Trophoblast cell (in vitro differentiated cells and primary cell): ENCODE results near the gene PYGO1.

Experiments
- DNase-seq, 2 donors: peaks; one replicate each; pipeline ENCODE4 v3.0.0-alpha.2; 2016
- H2AFZ ChIP-seq: 2 replicates; pipeline ENCODE4 v1.6.1; 2013; ENCODE audit warnings: low read length, moderate library complexity, mild to moderate bottlenecking; ENCODE audit not compliant: insufficient read depth, poor library complexity
- H2AK5ac ChIP-seq: 2 replicates; pipeline ENCODE4 v1.6.1; 2013; ENCODE audit warnings: mild to moderate bottlenecking, low read length
- H2BK120ac ChIP-seq: 2 replicates; pipeline ENCODE4 v1.6.1; 2013; ENCODE audit warnings: low read length, mild to moderate bottlenecking, moderate library complexity; ENCODE audit not compliant: insufficient read depth, poor library complexity
- H2BK12ac ChIP-seq: 2 replicates; pipeline ENCODE4 v1.6.1; 2013; ENCODE audit warnings: mild to moderate bottlenecking, low read length, moderate library complexity
- H2BK5ac ChIP-seq: 2 replicates; pipeline ENCODE4 v1.6.1; 2013; ENCODE audit warnings: low read length, low read depth, moderate library complexity, mild to moderate bottlenecking; ENCODE audit not compliant: poor library complexity
- H3K14ac ChIP-seq: 2 replicates; pipeline ENCODE4 v1.6.1; 2013; ENCODE audit warnings: mild to moderate bottlenecking, low read length
- H3K18ac ChIP-seq: 2 replicates; pipeline ENCODE4 v1.6.1; 2013; ENCODE audit warnings: mild to moderate bottlenecking, low read length
- H3K23ac ChIP-seq: 2 replicates; pipeline ENCODE4 v1.6.1; 2013; ENCODE audit warnings: low read length
- H3K27ac ChIP-seq: 2 replicates; pipeline ENCODE4 v1.5.1; 2013; ENCODE audit warnings: low read depth, mild to moderate bottlenecking, inconsistent platforms, low read length, moderate library complexity
- H3K27me3 ChIP-seq: 2 replicates; pipeline ENCODE4 v1.6.1; 2013; ENCODE audit warnings: inconsistent platforms, mild to moderate bottlenecking, low read length, moderate library complexity; ENCODE audit not compliant: insufficient read depth
- H3K36me3 ChIP-seq, 2 experiments: 1 replicate in 1 of 2; 2 replicates in 1 of 2; pipeline ENCODE4 v1.6.1; 2013; ENCODE audit warnings: low read length in 2 of 2, mild to moderate bottlenecking in 2 of 2, moderate library complexity in 1 of 2; ENCODE audit not compliant: insufficient read depth in 2 of 2, control insufficient read depth in 1 of 2
- H3K4ac ChIP-seq: 2 replicates; pipeline ENCODE4 v1.6.1; 2013; ENCODE audit warnings: low read depth, mild to moderate bottlenecking, low read length, moderate library complexity
- H3K4me1 ChIP-seq, 2 experiments: 1 replicate in 1 of 2; 2 replicates in 1 of 2; pipeline ENCODE4 v1.6.1; 2013; ENCODE audit warnings: low read length in 2 of 2, mild to moderate bottlenecking in 2 of 2, moderate library complexity in 1 of 2; ENCODE audit not compliant: insufficient read depth in 2 of 2, control insufficient read depth in 1 of 2
- H3K4me2 ChIP-seq: 2 replicates; pipeline ENCODE4 v1.6.1; 2013; ENCODE audit warnings: inconsistent platforms, mild to moderate bottlenecking, low read length, moderate library complexity
- H3K4me3 ChIP-seq: 2 replicates; pipeline ENCODE4 v1.5.1; 2013; ENCODE audit warnings: mild to moderate bottlenecking, low read depth, low read length, inconsistent platforms
- H3K79me1 ChIP-seq: one replicate; pipeline ENCODE4 v1.6.1; 2013; ENCODE audit warnings: low read length
- H3K79me2 ChIP-seq: 2 replicates; pipeline ENCODE4 v1.6.1; 2013; ENCODE audit warnings: low read length, mild to moderate bottlenecking; ENCODE audit not compliant: control insufficient read depth, insufficient read depth, poor library complexity
- H3K9ac ChIP-seq: 2 replicates; pipeline ENCODE4 v1.6.1; 2013; ENCODE audit warnings: mild to moderate bottlenecking, low read length
- H3K9me3 ChIP-seq: 2 replicates; pipeline ENCODE4 v1.6.1; 2013; ENCODE audit warnings: low read depth, mild to moderate bottlenecking, control low read depth, inconsistent platforms, low read length; ENCODE audit not compliant: insufficient read depth
- H4K12ac ChIP-seq: 2 replicates; pipeline ENCODE4 v1.6.1; 2013; ENCODE audit warnings: low read depth, mild to moderate bottlenecking, low read length, moderate library complexity
- H4K8ac ChIP-seq: 2 replicates; pipeline ENCODE4 v1.6.1; 2013; ENCODE audit warnings: low read depth, mild to moderate bottlenecking, low read length, moderate library complexity
- H4K91ac ChIP-seq: one replicate; pipeline ENCODE4 v1.6.1; 2013; ENCODE audit warnings: low read depth, mild to moderate bottlenecking, low read length, moderate library complexity
- WGBS: extraction: QIAGEN DNeasy Blood & Tissue Kit; methylation state at CpG from one replicate; pipeline ENCODE4 v1.1.7; 2013; ENCODE audit warnings: missing lambda C conversion rate; ENCODE audit not compliant: insufficient read length, insufficient coverage; ENCODE audit errors: extremely low coverage; 5-methylcytosine and 5-hydroxymethylcytosine counted together

Gene PYGO1

DNA sequence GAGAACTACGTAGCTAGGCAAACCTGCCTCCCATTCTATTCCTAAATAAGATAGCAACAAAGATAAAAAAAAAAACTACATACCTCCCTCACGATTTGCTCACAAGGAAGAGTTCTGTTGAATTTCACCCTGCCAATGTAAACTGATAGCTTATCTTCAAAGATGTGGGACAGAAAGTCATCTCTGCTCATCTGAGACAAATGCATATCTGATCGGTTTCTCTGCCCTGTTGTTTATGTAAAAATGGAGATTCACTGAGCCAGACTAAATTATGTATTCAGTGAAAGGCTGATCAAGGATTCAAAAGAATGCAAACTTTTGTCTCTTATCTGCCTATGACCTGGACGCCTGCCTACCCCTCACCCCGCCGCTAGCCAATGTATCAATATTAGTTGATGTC is 11.2 kb downstream of the PYGO1 start:
- no peak overlapping the region for H3K18ac ChIP-seq
- H3K4ac ChIP-seq = no peak overlapping the region
- no peak overlapping the region for H2AFZ ChIP-seq
- no peak overlapping the region for H3K27ac ChIP-seq
- no peaks in the 10 kb centered on the region for H3K27me3 ChIP-seq
- H3K79me1 ChIP-seq = no peaks in the 10 kb centered on the region
- no peak overlapping the region for H2BK5ac ChIP-seq
- no peak overlapping the region for H3K23ac ChIP-seq
- no peak overlapping the region for H4K12ac ChIP-seq
- no peak overlapping the region for H3K4me3 ChIP-seq
- H4K8ac ChIP-seq = no peak overlapping the region
- H2BK12ac ChIP-seq = no peak overlapping the region
- no peak overlapping the region for H4K91ac ChIP-seq
- peak in 1 of 2 donors; percentile 43 for DNase-seq
- H3K36me3 ChIP-seq = no peaks in the 10 kb centered on the region
- no peaks in the 10 kb centered on the region for H3K9me3 ChIP-seq
- no peak overlapping the region for H3K4me2 ChIP-seq
- H3K14ac ChIP-seq = no peak overlapping the region
- no CpG with 5 or more reads among the region's 6 CpGs for WGBS
- no peak overlapping the region for H2AK5ac ChIP-seq
- H3K9ac ChIP-seq = no peak overlapping the region
- H3K79me2 ChIP-seq = no peaks in the 10 kb centered on the region
- H2BK120ac ChIP-seq = no peak overlapping the region
- peaks cover 0 to 2% of the 10 kb centered on the region in 2 experiments for H3K4me1 ChIP-seq

DNA sequence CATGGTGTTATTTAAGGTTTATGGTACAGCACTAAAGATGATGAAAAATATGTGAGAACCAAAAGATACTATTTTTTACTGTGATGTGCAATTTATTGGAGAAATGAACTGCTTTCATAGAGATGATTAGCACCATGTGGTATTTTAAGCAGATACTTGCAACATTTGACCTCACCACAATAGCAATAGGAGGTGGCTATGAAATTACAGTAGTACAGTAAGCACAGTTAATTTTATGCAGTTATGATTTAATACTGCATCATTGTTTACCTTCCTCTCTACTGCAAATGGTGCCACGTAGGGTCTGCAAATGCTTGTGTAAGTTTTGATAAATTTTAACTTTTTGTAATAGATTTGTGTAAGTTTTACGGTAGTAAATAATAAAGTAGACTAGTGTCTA is 14.0 kb downstream of the PYGO1 start:
- Histone ChIP-seq H3K23ac (no peak overlapping the region), H2AFZ (no peak overlapping the region), H3K4ac (no peak overlapping the region), H3K4me1 (peaks cover 0 to 2% of the 10 kb centered on the region in 2 experiments), H4K8ac (no peak overlapping the region), H3K9ac (no peak overlapping the region), H3K36me3 (no peaks in the 10 kb centered on the region), H3K79me1 (no peaks in the 10 kb centered on the region), H3K27me3 (no peaks in the 10 kb centered on the region), H3K79me2 (no peaks in the 10 kb centered on the region), H3K18ac (no peak overlapping the region), H2BK12ac (no peak overlapping the region), H3K27ac (no peak overlapping the region), H2BK120ac (no peak overlapping the region), H3K4me2 (no peak overlapping the region), H3K14ac (no peak overlapping the region), H3K9me3 (no peaks in the 10 kb centered on the region), H4K12ac (no peak overlapping the region), H4K91ac (no peak overlapping the region), H2AK5ac (no peak overlapping the region), H2BK5ac (no peak overlapping the region), H3K4me3 (no peak overlapping the region)
- no peak for DNase-seq
- WGBS = no CpG with 5 or more reads among the region's 2 CpGs

- Histone ChIP-seq H3K23ac (no peak overlapping the region), H2BK12ac (no peak overlapping the region), H3K9me3 (no peaks in the 10 kb centered on the region), H3K4me1 (peaks cover 0 to 2% of the 10 kb centered on the region in 2 experiments), H2BK120ac (no peak overlapping the region), H3K18ac (no peak overlapping the region), H3K79me2 (no peaks in the 10 kb centered on the region), H3K27ac (no peak overlapping the region), H3K79me1 (no peaks in the 10 kb centered on the region), H3K36me3 (no peaks in the 10 kb centered on the region), H3K9ac (no peak overlapping the region), H3K4me3 (no peak overlapping the region), H3K14ac (no peak overlapping the region), H3K4me2 (no peak overlapping the region), H2BK5ac (no peak overlapping the region), H3K4ac (no peak overlapping the region), H3K27me3 (no peaks in the 10 kb centered on the region), H4K12ac (no peak overlapping the region), H4K91ac (no peak overlapping the region), H4K8ac (no peak overlapping the region), H2AK5ac (no peak overlapping the region), H2AFZ (no peak overlapping the region)
- no peak for DNase-seq
Measured at GRCh38 chr15:55573224-55573623, 14.9 kb downstream of the PYGO1 start.

- no peaks in the 10 kb centered on the region for H3K36me3 ChIP-seq
- DNase-seq = peak in 1 of 2 donors; percentile 24
- no peak overlapping the region for H3K4me2 ChIP-seq
- no peak overlapping the region for H2AK5ac ChIP-seq
- H3K9ac ChIP-seq = no peak overlapping the region
- no peak overlapping the region for H3K14ac ChIP-seq
- H4K8ac ChIP-seq = no peak overlapping the region
- H2AFZ ChIP-seq = no peak overlapping the region
- no CpG with 5 or more reads among the region's 2 CpGs for WGBS
- H3K4ac ChIP-seq = no peak overlapping the region
- H2BK12ac ChIP-seq = no peak overlapping the region
- H3K18ac ChIP-seq = no peak overlapping the region
- no peak overlapping the region for H3K27ac ChIP-seq
- H4K12ac ChIP-seq = no peak overlapping the region
- no peak overlapping the region for H3K23ac ChIP-seq
- H3K9me3 ChIP-seq = no peaks in the 10 kb centered on the region
- H3K27me3 ChIP-seq = no peaks in the 10 kb centered on the region
- no peak overlapping the region for H2BK5ac ChIP-seq
- H3K4me3 ChIP-seq = no peak overlapping the region
- H3K4me1 ChIP-seq = no peaks in the 10 kb centered on the region
- no peak overlapping the region for H4K91ac ChIP-seq
- no peaks in the 10 kb centered on the region for H3K79me1 ChIP-seq
- H2BK120ac ChIP-seq = no peak overlapping the region
- no peaks in the 10 kb centered on the region for H3K79me2 ChIP-seq
Measured at GRCh38 chr15:55564347-55565145, 23.6 kb downstream of the PYGO1 start.
